Liver (tissue), 9 donors: ENCODE data around the gene MRTFB. TPM values are rescaled to one million over a fixed set of nuclear protein-coding genes. Genes with fewer than 3 reads are reported as not detected.

Experiments used
- DNase-seq: peaks from one replicate; pipeline ENCODE4 v3.0.0-alpha.2; 2017; ENCODE audit warnings: low spot score
- H3K27ac ChIP-seq, 2 donors: one replicate each; pipeline ENCODE4 v1.7.0; 2013; ENCODE audit warnings: inconsistent platforms in 2 of 2, low read length in 2 of 2, control low read depth in 1 of 2, low read depth in 1 of 2, mild to moderate bottlenecking in 1 of 2
- H3K27me3 ChIP-seq, 4 donors: one replicate each; pipeline versions ENCODE4 v1.6.1 to v1.7.0; 2013; ENCODE audit warnings: low read length in 3 of 4, inconsistent platforms in 1 of 4, mild to moderate bottlenecking in 1 of 4, moderate library complexity in 1 of 4; ENCODE audit not compliant: control insufficient read depth in 4 of 4, insufficient read depth in 4 of 4
- H3K36me3 ChIP-seq, 4 donors: one replicate each; pipeline versions ENCODE4 v1.6.1 to v1.7.0; 2013; ENCODE audit warnings: low read length in 3 of 4, mild to moderate bottlenecking in 3 of 4, low read depth in 1 of 4, moderate library complexity in 1 of 4; ENCODE audit not compliant: control insufficient read depth in 4 of 4, insufficient read depth in 3 of 4
- H3K4me1 ChIP-seq, 4 donors: one replicate each; pipeline versions ENCODE4 v1.6.1 to v1.7.0; 2013; ENCODE audit warnings: low read length in 3 of 4, mild to moderate bottlenecking in 3 of 4, moderate library complexity in 1 of 4; ENCODE audit not compliant: control insufficient read depth in 4 of 4, insufficient read depth in 4 of 4
- H3K4me3 ChIP-seq, 3 donors: one replicate each; pipeline versions ENCODE4 v1.6.1 to v1.7.0; 2013; ENCODE audit warnings: low read length in 3 of 3, control low read depth in 1 of 3, low read depth in 1 of 3, mild to moderate bottlenecking in 1 of 3
- H3K9ac ChIP-seq, 2 donors: one replicate each; pipeline ENCODE4 v1.7.0; 2013; ENCODE audit warnings: low read length in 2 of 2, mild to moderate bottlenecking in 2 of 2, moderate library complexity in 2 of 2, control low read depth in 1 of 2, low read depth in 1 of 2
- H3K9me3 ChIP-seq, 4 donors: one replicate each; pipeline versions ENCODE4 v1.6.1 to v1.7.0; 2013; ENCODE audit warnings: low read length in 3 of 4; ENCODE audit not compliant: control insufficient read depth in 4 of 4
- ATF3 ChIP-seq: IDR thresholded peaks from 2 replicates; pipeline ENCODE4 v1.6.1; 2016; ENCODE audit warnings: antibody characterized with exemption
- CTCF ChIP-seq: fragments of 150-350 bp; IDR thresholded peaks from 2 replicates; pipeline ENCODE4 v1.5.1; 2017; ENCODE audit warnings: improper control_type of control experiment, low read depth, low read length; ENCODE audit not compliant: missing input control
- EGR1 ChIP-seq, 2 donors: IDR thresholded peaks; 2 replicates each; pipeline ENCODE4 v1.6.1; 2016 to 2018; ENCODE audit warnings: antibody characterized with exemption in 2 of 2, low read depth in 2 of 2
- FOXA1 ChIP-seq: IDR thresholded peaks from 2 replicates; pipeline ENCODE4 v1.6.1; 2016; ENCODE audit warnings: antibody characterized with exemption
- FOXA2 ChIP-seq: IDR thresholded peaks from 2 replicates; pipeline ENCODE4 v1.6.1; 2016; ENCODE audit warnings: antibody characterized with exemption
- GABPA ChIP-seq, 2 donors: IDR thresholded peaks in 1 of 2; conservative IDR thresholded peaks in 1 of 2; 2 replicates each; pipeline ENCODE4 v1.6.1; 2016; ENCODE audit warnings: antibody characterized with exemption in 2 of 2, mild to moderate bottlenecking in 1 of 2, moderate library complexity in 1 of 2
- HNF4A ChIP-seq, 2 donors: conservative IDR thresholded peaks; 2 replicates each; pipeline ENCODE4 v1.6.1; 2016; ENCODE audit warnings: antibody characterized with exemption in 2 of 2, mild to moderate bottlenecking in 2 of 2
- HNF4G ChIP-seq: IDR thresholded peaks from 2 replicates; pipeline ENCODE4 v1.6.1; 2016; ENCODE audit warnings: antibody characterized with exemption
- JUND ChIP-seq, 2 donors: IDR thresholded peaks; 2 replicates each; pipeline ENCODE4 v1.6.1; 2016; ENCODE audit warnings: antibody characterized with exemption in 2 of 2
- MAX ChIP-seq: IDR thresholded peaks from 2 replicates; pipeline ENCODE4 v1.6.1; 2016; ENCODE audit warnings: antibody characterized with exemption
- NR2F2 ChIP-seq: IDR thresholded peaks from 2 replicates; pipeline ENCODE4 v1.6.1; 2016; ENCODE audit warnings: antibody characterized with exemption
- RAD21 ChIP-seq, 2 donors: IDR thresholded peaks; 2 replicates each; pipeline ENCODE4 v1.6.1; 2016; ENCODE audit warnings: antibody characterized with exemption in 2 of 2, mild to moderate bottlenecking in 2 of 2
- REST ChIP-seq: IDR thresholded peaks from 2 replicates; pipeline ENCODE4 v1.6.1; 2016; ENCODE audit warnings: antibody characterized with exemption, mild to moderate bottlenecking
- RXRA ChIP-seq, 2 donors: IDR thresholded peaks; 2 replicates each; pipeline ENCODE4 v1.6.1; 2017 to 2018; ENCODE audit warnings: antibody characterized with exemption in 2 of 2, mild to moderate bottlenecking in 1 of 2
- SP1 ChIP-seq: IDR thresholded peaks from 2 replicates; pipeline ENCODE4 v1.6.1; 2018; ENCODE audit warnings: antibody characterized with exemption, mild to moderate bottlenecking
- YY1 ChIP-seq: IDR thresholded peaks from 2 replicates; pipeline ENCODE4 v1.6.1; 2016; ENCODE audit warnings: antibody characterized with exemption, mild to moderate bottlenecking
- ZBTB33 ChIP-seq: IDR thresholded peaks from 2 replicates; pipeline ENCODE4 v1.6.1; 2016; ENCODE audit warnings: antibody characterized with exemption
- WGBS: extraction: QIAGEN DNeasy Blood & Tissue Kit; methylation state at CpG from one replicate; pipeline ENCODE4 v1.1.7; 2013; 5-methylcytosine and 5-hydroxymethylcytosine counted together
- polyA plus RNA-seq, 2 donors: library from polyadenylated mRNA; stranded (reverse) in 1 of 2; unstranded in 1 of 2; fragments of 200-250 nt in 1 of 2; fragments of >200 nt in 1 of 2; fragmentation: Nextera tagmentation in 1 of 2; extraction: Ambion mirVana in 1 of 2; gene quantifications; one replicate each; pipeline versions ENCODE4 v1.2.1 to v1.2.3, GENCODE V29; 2013 to 2015
- total RNA-seq, 2 donors: library from RNA; depleted of rRNA; stranded (reverse); fragments of >200 nt; gene quantifications; one replicate each; pipeline ENCODE4 v1.2.3, GENCODE V29; 2014
- donor health status: healthy.
- donor health status: healthy.
- donor health status: healthy.
- donor health status: healthy.
- donor health status: healthy.

MRTFB gene
- total and polyA plus RNA-seq, 4 donors, result 4.1 to 14.2 (median 5.8) TPM

GRCh38 chr16:14292051-14292825, 221.1 kb downstream of the MRTFB start:
- no peak overlapping the region for H3K9ac ChIP-seq
- no peak for DNase-seq
- peaks cover 3 to 7% (median 6%) of the 10 kb centered on the region in 4 donors for H3K9me3 ChIP-seq

More at GRCh38 chr16:14292051-14292825, 221.1 kb downstream of the MRTFB start:
- Histone ChIP-seq H3K27me3 (no peaks in the 10 kb centered on the region), H3K27ac (no peak overlapping the region), H3K4me1 (no peaks in the 10 kb centered on the region), H3K4me3 (no peak overlapping the region), H3K36me3 (no peaks in the 10 kb centered on the region)
- 89% methylated on average over 10 of the region's 10 CpGs for WGBS
- TF ChIP-seq NR2F2, result no peak
- no peak for TF ChIP-seq EGR1 (IDR thresholded peaks at IDR 0.05; ENCODE audit: low read depth in 2 of 2)
- no peak for TF ChIP-seq JUND (IDR thresholded peaks at IDR 0.05)
- no peak for TF ChIP-seq HNF4A (conservative IDR thresholded peaks at IDR 0.05)
- TF ChIP-seq FOXA2, result no peak
- no peak for TF ChIP-seq YY1
- TF ChIP-seq FOXA1, result no peak
- no peak for TF ChIP-seq CTCF
- TF ChIP-seq ATF3, result no peak
- no peak for TF ChIP-seq RXRA (IDR thresholded peaks at IDR 0.05)
- TF ChIP-seq HNF4G, result no peak
- no peak for TF ChIP-seq RAD21 (IDR thresholded peaks at IDR 0.05)
- no peak for TF ChIP-seq SP1
- TF ChIP-seq REST, result no peak
- no peak for TF ChIP-seq GABPA (IDR thresholded peaks at IDR 0.05 in 1 of 2, conservative IDR thresholded peaks at IDR 0.05 in 1 of 2)
- no peak for TF ChIP-seq MAX
- TF ChIP-seq ZBTB33, result no peak
